ENCODE results near the gene ALK. TPM values are rescaled to one million over a fixed set of nuclear protein-coding genes. Genes with fewer than 3 reads are reported as not detected.

ALK gene
- total and polyA plus RNA-seq, 10 of the 15 experiments (the other 5 are each of a cell fraction or from before 2014, with no cell fraction given): 0.11 TPM; not detected in 9

DNA sequence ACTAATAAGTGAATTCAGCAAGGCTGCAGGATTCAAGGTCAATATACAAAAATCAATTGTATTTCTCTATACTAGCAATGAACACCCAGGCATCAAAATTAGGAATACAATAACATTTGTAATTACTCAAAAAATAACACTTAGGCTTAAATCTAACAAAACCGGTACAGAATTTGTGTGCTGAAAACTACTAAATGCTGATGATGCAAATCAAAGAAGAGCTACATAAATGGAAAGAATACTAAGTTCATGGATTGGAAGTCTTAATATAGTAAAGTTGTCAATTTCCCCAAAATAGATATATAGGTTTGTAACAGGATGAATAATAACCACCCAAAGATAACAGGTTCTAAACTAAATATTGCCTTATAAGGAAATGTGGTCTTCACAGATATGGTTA, 286.5 kb downstream of the ALK start:
- no peaks in the 10 kb centered on the region; a peak in 2 of 4 replicates for H3K27me3 ChIP-seq (replicated peaks in 1 of 2; ENCODE audit: control insufficient read depth in 2 of 2, insufficient read depth in 2 of 2, low read length in 1 of 2)
- intact Hi-C loops (cut with micrococcal nuclease; ENCODE audit: unreplicated experiment) (no loop called here), in situ Hi-C loops (cut with MboI) (no loop called here)
- no peaks in the 10 kb centered on the region for H4K20me1 ChIP-seq (ENCODE audit: control insufficient read depth, insufficient read depth)
- no peaks in the 10 kb centered on the region for H3K79me2 ChIP-seq (ENCODE audit: control insufficient read depth, insufficient read depth, low read length)
- SMC1A ChIA-PET (ENCODE audit: uncharacterized antibody, unreplicated experiment): no interaction called here
- ATAC-seq (no peak), DNase-seq (ENCODE audit: low read depth, low spot score) (no peak), FAIRE-seq (no peak)
- H3K9ac ChIP-seq (ENCODE audit: control insufficient read depth, insufficient read depth, low read length): no peak overlapping the region
- no TSS peak for BruUV-seq (replicated peaks)
- no peaks in the 10 kb centered on the region for H3K9me3 ChIP-seq (replicated peaks; ENCODE audit: control insufficient read depth, insufficient read depth, low read length)
- H3K36me3 ChIP-seq (ENCODE audit: control insufficient read depth in 2 of 2, insufficient read depth in 2 of 2, low read length in 1 of 2): no peaks in the 10 kb centered on the region
- POLR2A ChIA-PET: no interaction called here
- RAD21 ChIA-PET (ENCODE audit: unreplicated experiment): no interaction called here
- H2AFZ ChIP-seq (ENCODE audit: control insufficient read depth, low read depth, low read length): no peak overlapping the region
- no peak overlapping the region for H3K4me3 ChIP-seq
- TF ChIP-seq ZNF622 (IDR thresholded peaks at IDR 0.05): no peak
- TF ChIP-seq CBX3 (IDR thresholded peaks at IDR 0.05; ENCODE audit: borderline replicate concordance, low read depth): no peak
- no peak for TF ChIP-seq KDM1A (IDR thresholded peaks at IDR 0.05; ENCODE audit: borderline replicate concordance)
- TF ChIP-seq CHD1 (IDR thresholded peaks at IDR 0.05; ENCODE audit: low read depth, low read length): no peak
- TF ChIP-seq JUND (IDR thresholded peaks at IDR 0.05; ENCODE audit: low read depth, low read length): no peak
- TF ChIP-seq BRCA1 (IDR thresholded peaks at IDR 0.05; ENCODE audit: low read depth, low read length): no peak
- TF ChIP-seq MXI1 (IDR thresholded peaks at IDR 0.05; ENCODE audit: low read depth, low read length): no peak
- TF ChIP-seq, protein P1, sequence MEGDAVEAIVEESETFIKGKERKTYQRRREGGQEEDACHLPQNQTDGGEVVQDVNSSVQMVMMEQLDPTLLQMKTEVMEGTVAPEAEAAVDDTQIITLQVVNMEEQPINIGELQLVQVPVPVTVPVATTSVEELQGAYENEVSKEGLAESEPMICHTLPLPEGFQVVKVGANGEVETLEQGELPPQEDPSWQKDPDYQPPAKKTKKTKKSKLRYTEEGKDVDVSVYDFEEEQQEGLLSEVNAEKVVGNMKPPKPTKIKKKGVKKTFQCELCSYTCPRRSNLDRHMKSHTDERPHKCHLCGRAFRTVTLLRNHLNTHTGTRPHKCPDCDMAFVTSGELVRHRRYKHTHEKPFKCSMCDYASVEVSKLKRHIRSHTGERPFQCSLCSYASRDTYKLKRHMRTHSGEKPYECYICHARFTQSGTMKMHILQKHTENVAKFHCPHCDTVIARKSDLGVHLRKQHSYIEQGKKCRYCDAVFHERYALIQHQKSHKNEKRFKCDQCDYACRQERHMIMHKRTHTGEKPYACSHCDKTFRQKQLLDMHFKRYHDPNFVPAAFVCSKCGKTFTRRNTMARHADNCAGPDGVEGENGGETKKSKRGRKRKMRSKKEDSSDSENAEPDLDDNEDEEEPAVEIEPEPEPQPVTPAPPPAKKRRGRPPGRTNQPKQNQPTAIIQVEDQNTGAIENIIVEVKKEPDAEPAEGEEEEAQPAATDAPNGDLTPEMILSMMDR (IDR thresholded peaks at IDR 0.05 in 2 of 3, conservative IDR thresholded peaks at IDR 0.05 in 1 of 3; ENCODE audit: control insufficient read depth in 2 of 3, extremely low read depth in 1 of 3, insufficient read depth in 1 of 3, low read depth in 3 of 3, low read length in 3 of 3): no peak
- no peak for TF ChIP-seq NBN (IDR thresholded peaks at IDR 0.05)
- TF ChIP-seq RCOR1 (conservative IDR thresholded peaks at IDR 0.05; ENCODE audit: low read depth, low read length): no peak
- no peak for TF ChIP-seq PBX3 (IDR thresholded peaks at IDR 0.05; ENCODE audit: insufficient replicate concordance, low read depth, low read length)
- TF ChIP-seq IKZF1 (conservative IDR thresholded peaks at IDR 0.05): no peak
- no peak for TF ChIP-seq EZH2 (IDR thresholded peaks at IDR 0.05; ENCODE audit: borderline replicate concordance, control insufficient read depth, low read depth, low read length)
- TF ChIP-seq CBFB (IDR thresholded peaks at IDR 0.05; ENCODE audit: low read depth): no peak
- TF ChIP-seq MAX (IDR thresholded peaks at IDR 0.05; ENCODE audit: low read depth, low read length): no peak
- no peak for TF ChIP-seq KLF5 (IDR thresholded peaks at IDR 0.05; ENCODE audit: partially characterized antibody)
- TF ChIP-seq, protein P2, sequence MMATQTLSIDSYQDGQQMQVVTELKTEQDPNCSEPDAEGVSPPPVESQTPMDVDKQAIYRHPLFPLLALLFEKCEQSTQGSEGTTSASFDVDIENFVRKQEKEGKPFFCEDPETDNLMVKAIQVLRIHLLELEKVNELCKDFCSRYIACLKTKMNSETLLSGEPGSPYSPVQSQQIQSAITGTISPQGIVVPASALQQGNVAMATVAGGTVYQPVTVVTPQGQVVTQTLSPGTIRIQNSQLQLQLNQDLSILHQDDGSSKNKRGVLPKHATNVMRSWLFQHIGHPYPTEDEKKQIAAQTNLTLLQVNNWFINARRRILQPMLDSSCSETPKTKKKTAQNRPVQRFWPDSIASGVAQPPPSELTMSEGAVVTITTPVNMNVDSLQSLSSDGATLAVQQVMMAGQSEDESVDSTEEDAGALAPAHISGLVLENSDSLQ (IDR thresholded peaks at IDR 0.05): no peak
- no peaks in the 10 kb centered on the region for H3K4me1 ChIP-seq (ENCODE audit: control insufficient read depth, insufficient read depth, low read length)
- H3K4me2 ChIP-seq (ENCODE audit: control insufficient read depth, insufficient read depth): no peak overlapping the region
- CTCF ChIA-PET: interaction anchor here (1.7 kb wide), 1 partner anchor 11 kb away, joined by 3 read pairs; no protein-coding TSS in a partner anchor
- WGBS (ENCODE audit: insufficient coverage, insufficient replicate concordance, low lambda C conversion rate, missing lambda C conversion rate): 100% methylated on average over 1 of the region's 1 CpG
- no peak overlapping the region for H3K27ac ChIP-seq (ENCODE audit: control insufficient read depth, insufficient read depth)

All from GM12878 (cell line).